Mesendoderm (in vitro differentiated cells): ENCODE measurements around the gene PYGB.

Experiments
- DNase-seq: peaks from one replicate; pipeline ENCODE4 v3.0.0; 2013
- H2AK5ac ChIP-seq: 2 replicates; pipeline ENCODE4 v1.6.1; 2013; ENCODE audit warnings: low read length, inconsistent platforms
- H2BK120ac ChIP-seq: 2 replicates; pipeline ENCODE4 v1.6.1; 2013; ENCODE audit warnings: low read depth, mild to moderate bottlenecking, low read length, moderate library complexity, mixed read lengths
- H2BK15ac ChIP-seq: replicated peaks from 2 replicates; pipeline ENCODE4 v1.6.1; 2013; ENCODE audit warnings: low read depth, mild to moderate bottlenecking, moderate library complexity
- H2BK5ac ChIP-seq: 2 replicates; pipeline ENCODE4 v1.6.1; 2013; ENCODE audit warnings: low read length, inconsistent platforms
- H3K18ac ChIP-seq: 2 replicates; pipeline ENCODE4 v1.6.1; 2013; ENCODE audit warnings: mild to moderate bottlenecking, low read length, mixed read lengths
- H3K23ac ChIP-seq: one replicate; pipeline ENCODE4 v1.6.1; 2013; ENCODE audit warnings: low read length
- H3K27ac ChIP-seq: 2 replicates; pipeline ENCODE4 v1.5.1; 2013; ENCODE audit warnings: low read depth, mild to moderate bottlenecking, inconsistent platforms, low read length, moderate library complexity
- H3K27me3 ChIP-seq: 2 replicates; pipeline ENCODE4 v1.6.1; 2013; ENCODE audit warnings: low read length, control low read depth, mild to moderate bottlenecking, inconsistent platforms; ENCODE audit not compliant: insufficient read depth, poor library complexity
- H3K36me3 ChIP-seq: 2 replicates; pipeline ENCODE4 v1.6.1; 2013; ENCODE audit warnings: low read length, inconsistent platforms; ENCODE audit not compliant: control insufficient read depth, insufficient read depth
- H3K4ac ChIP-seq: one replicate; pipeline ENCODE4 v1.6.1; 2013; ENCODE audit warnings: low read depth, mild to moderate bottlenecking, low read length, moderate library complexity
- H3K4me1 ChIP-seq: 2 replicates; pipeline ENCODE4 v1.6.1; 2013; ENCODE audit warnings: low read depth, low read length, inconsistent platforms; ENCODE audit not compliant: control insufficient read depth
- H3K4me2 ChIP-seq: 2 replicates; pipeline ENCODE4 v1.6.1; 2013; ENCODE audit warnings: low read length
- H3K4me3 ChIP-seq: 2 replicates; pipeline ENCODE4 v1.5.1; 2013; ENCODE audit warnings: mild to moderate bottlenecking, low read length
- H3K56ac ChIP-seq: one replicate; pipeline ENCODE4 v1.6.1; 2013; ENCODE audit warnings: low read length
- H3K79me1 ChIP-seq: 2 replicates; pipeline ENCODE4 v1.6.1; 2013; ENCODE audit warnings: low read length, inconsistent platforms
- H3K79me2 ChIP-seq: 2 replicates; pipeline ENCODE4 v1.6.1; 2013; ENCODE audit warnings: mild to moderate bottlenecking, low read length; ENCODE audit not compliant: control insufficient read depth, insufficient read depth
- H3K9ac ChIP-seq: 2 replicates; pipeline ENCODE4 v1.6.1; 2013; ENCODE audit warnings: low read length, inconsistent platforms
- H4K5ac ChIP-seq: one replicate; pipeline ENCODE4 v1.6.1; 2013; ENCODE audit warnings: low read length
- H4K8ac ChIP-seq: one replicate; pipeline ENCODE4 v1.6.1; 2013; ENCODE audit warnings: low read depth, mild to moderate bottlenecking, control low read depth, low read length, moderate library complexity
- WGBS: extraction: QIAGEN DNeasy Blood & Tissue Kit; methylation state at CpG from one replicate; pipeline ENCODE4 v1.1.7; 2013; ENCODE audit warnings: low lambda C conversion rate, missing lambda C conversion rate; ENCODE audit not compliant: insufficient coverage; ENCODE audit errors: extremely low coverage; 5-methylcytosine and 5-hydroxymethylcytosine counted together

PYGB gene

DNA sequence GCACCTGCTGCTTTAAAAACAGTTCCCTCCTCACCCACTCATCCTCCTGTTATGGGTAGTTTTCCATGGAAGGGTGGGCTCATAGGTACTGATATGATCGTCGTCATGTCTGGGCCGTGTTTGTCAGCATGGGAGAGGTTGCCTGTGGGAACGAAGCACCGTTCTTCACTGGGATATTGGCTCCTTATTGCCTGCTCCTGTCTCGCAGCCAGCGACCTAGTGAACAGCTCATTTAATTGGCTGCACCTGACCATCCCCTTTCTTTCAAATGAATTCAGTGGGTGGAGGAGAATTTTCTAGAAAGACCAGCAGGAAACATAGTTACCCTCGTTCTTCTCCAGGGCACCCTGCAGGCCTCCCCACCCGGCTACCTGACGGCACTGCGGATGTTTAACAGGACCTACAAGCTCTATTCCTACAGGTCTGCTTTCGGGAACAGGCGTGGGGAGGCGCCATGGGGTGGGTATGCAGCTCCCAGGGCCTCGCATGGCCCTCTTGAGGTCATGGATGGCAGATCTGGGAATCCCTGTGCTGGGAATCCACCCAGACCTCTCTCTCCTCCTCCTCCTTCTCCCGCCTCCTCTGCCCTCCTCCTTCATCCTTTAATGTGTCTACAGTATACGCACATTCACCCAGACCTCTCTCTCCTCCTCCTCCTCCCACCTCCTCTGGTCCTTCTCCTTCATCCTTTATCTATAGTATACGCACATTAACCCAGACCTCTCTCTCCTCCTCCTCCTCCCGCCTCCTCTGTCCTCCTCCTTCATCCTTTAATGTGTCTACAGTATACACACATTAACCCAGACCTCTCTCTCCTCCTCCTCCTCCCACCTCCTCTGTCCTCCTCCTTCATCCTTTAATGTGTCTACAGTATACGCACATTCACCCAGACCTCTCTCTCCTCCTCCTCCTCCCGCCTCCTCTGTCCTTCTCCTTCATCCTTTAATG lies 30.4 kb upstream of the PYGB start:
- H3K18ac ChIP-seq, result no peak overlapping the region
- no peak overlapping the region for H4K8ac ChIP-seq
- H3K56ac ChIP-seq, result no peak overlapping the region
- no peak overlapping the region for H2BK120ac ChIP-seq
- WGBS, result no CpG with 5 or more reads among the region's 21 CpGs
- H3K4me1 ChIP-seq, result no peaks in the 10 kb centered on the region
- H2BK5ac ChIP-seq, result no peak overlapping the region
- no peak overlapping the region for H3K4me2 ChIP-seq
- no peak overlapping the region for H2BK15ac ChIP-seq
- no peak overlapping the region for H4K5ac ChIP-seq
- no peak overlapping the region for H3K4ac ChIP-seq
- H3K36me3 ChIP-seq, result no peaks in the 10 kb centered on the region
- H3K79me2 ChIP-seq, result no peaks in the 10 kb centered on the region
- no peak overlapping the region for H2AK5ac ChIP-seq
- no peak for DNase-seq
- H3K79me1 ChIP-seq, result no peaks in the 10 kb centered on the region
- no peak overlapping the region for H3K4me3 ChIP-seq
- no peak overlapping the region for H3K27ac ChIP-seq
- no peak overlapping the region for H3K9ac ChIP-seq
- H3K23ac ChIP-seq, result no peak overlapping the region
- no peaks in the 10 kb centered on the region for H3K27me3 ChIP-seq

DNA sequence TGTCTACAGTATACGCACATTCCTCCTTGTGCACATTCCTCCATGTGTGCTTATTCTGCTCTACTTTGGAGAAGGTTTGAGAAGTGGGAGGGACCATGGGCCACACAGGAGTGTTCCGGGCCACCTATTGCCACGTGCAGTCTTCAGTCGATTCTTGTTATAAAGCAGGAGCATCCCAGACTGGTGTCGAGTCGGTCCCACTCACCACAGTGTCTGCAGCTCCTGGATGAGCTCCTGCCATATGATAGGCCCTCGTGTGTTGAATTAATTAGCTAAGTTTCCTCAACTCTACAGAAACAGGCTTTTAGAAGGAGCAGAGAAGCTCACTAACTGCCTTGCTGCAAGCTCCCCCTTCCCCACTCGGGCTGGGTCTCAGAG lies 29.8 kb upstream of the PYGB start:
- Histone ChIP-seq H3K4me1 (peaks cover 2% of the 10 kb centered on the region), H4K5ac (no peak overlapping the region), H2BK15ac (no peak overlapping the region), H3K18ac (no peak overlapping the region), H3K36me3 (no peaks in the 10 kb centered on the region), H2AK5ac (no peak overlapping the region), H3K9ac (no peak overlapping the region), H3K4me3 (no peak overlapping the region), H3K27me3 (no peaks in the 10 kb centered on the region), H3K27ac (no peak overlapping the region), H2BK5ac (no peak overlapping the region), H3K23ac (no peak overlapping the region), H3K79me2 (no peaks in the 10 kb centered on the region), H3K4me2 (no peak overlapping the region), H3K56ac (no peak overlapping the region), H4K8ac (no peak overlapping the region), H2BK120ac (no peak overlapping the region), H3K79me1 (no peaks in the 10 kb centered on the region), H3K4ac (no peak overlapping the region)
- WGBS, result no CpG with 5 or more reads among the region's 8 CpGs
- DNase-seq, result no peak

DNA sequence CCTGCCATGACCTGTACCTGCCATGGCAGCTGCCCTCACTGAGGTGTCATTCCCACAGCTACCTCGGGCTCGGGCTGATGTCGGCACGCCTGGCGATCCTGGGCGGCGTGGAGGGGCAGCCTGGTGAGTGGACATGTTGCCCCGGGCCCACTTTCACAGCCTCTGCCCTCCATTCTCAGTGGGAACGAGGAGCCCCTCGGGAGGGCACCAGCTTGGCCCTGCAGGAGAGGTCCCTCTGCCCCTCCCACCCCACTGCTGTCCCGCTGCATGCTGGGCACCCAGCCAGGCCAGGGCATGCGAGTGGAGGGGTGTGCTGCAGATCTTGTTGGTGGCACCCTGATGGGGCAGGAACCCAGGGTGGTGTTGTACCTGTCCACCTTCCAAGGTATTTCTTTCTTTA lies 29.4 kb upstream of the PYGB start:
- no peak overlapping the region for H3K9ac ChIP-seq
- no peak overlapping the region for H3K23ac ChIP-seq
- WGBS, result no CpG with 5 or more reads among the region's 12 CpGs
- H3K4me2 ChIP-seq, result no peak overlapping the region
- H3K79me1 ChIP-seq, result no peaks in the 10 kb centered on the region
- H3K27me3 ChIP-seq, result no peaks in the 10 kb centered on the region
- no peak overlapping the region for H4K5ac ChIP-seq
- no peak overlapping the region for H3K4ac ChIP-seq
- peaks cover 4% of the 10 kb centered on the region for H3K4me1 ChIP-seq
- H3K18ac ChIP-seq, result no peak overlapping the region
- H2BK15ac ChIP-seq, result no peak overlapping the region
- no peak overlapping the region for H2BK5ac ChIP-seq
- DNase-seq, result no peak
- no peaks in the 10 kb centered on the region for H3K36me3 ChIP-seq
- H3K79me2 ChIP-seq, result no peaks in the 10 kb centered on the region
- no peak overlapping the region for H3K27ac ChIP-seq
- H4K8ac ChIP-seq, result no peak overlapping the region
- no peak overlapping the region for H2BK120ac ChIP-seq
- no peak overlapping the region for H3K56ac ChIP-seq
- H3K4me3 ChIP-seq, result no peak overlapping the region
- H2AK5ac ChIP-seq, result no peak overlapping the region

GRCh38 chr20:25219365-25219764 lies 28.5 kb upstream of the PYGB start:
- Histone ChIP-seq H2BK120ac (no peak overlapping the region), H3K23ac (no peak overlapping the region), H3K27me3 (no peaks in the 10 kb centered on the region), H3K56ac (no peak overlapping the region), H3K9ac (no peak overlapping the region), H3K4me3 (no peak overlapping the region), H3K79me2 (no peaks in the 10 kb centered on the region), H3K36me3 (no peaks in the 10 kb centered on the region), H4K8ac (no peak overlapping the region), H3K4ac (no peak overlapping the region), H3K18ac (no peak overlapping the region), H2AK5ac (no peak overlapping the region), H4K5ac (no peak overlapping the region), H2BK5ac (no peak overlapping the region), H3K79me1 (no peaks in the 10 kb centered on the region), H2BK15ac (no peak overlapping the region), H3K4me2 (no peak overlapping the region), H3K4me1 (peaks cover 4% of the 10 kb centered on the region), H3K27ac (no peak overlapping the region)
- DNase-seq, result no peak
- no CpG with 5 or more reads among the region's 7 CpGs for WGBS

DNA sequence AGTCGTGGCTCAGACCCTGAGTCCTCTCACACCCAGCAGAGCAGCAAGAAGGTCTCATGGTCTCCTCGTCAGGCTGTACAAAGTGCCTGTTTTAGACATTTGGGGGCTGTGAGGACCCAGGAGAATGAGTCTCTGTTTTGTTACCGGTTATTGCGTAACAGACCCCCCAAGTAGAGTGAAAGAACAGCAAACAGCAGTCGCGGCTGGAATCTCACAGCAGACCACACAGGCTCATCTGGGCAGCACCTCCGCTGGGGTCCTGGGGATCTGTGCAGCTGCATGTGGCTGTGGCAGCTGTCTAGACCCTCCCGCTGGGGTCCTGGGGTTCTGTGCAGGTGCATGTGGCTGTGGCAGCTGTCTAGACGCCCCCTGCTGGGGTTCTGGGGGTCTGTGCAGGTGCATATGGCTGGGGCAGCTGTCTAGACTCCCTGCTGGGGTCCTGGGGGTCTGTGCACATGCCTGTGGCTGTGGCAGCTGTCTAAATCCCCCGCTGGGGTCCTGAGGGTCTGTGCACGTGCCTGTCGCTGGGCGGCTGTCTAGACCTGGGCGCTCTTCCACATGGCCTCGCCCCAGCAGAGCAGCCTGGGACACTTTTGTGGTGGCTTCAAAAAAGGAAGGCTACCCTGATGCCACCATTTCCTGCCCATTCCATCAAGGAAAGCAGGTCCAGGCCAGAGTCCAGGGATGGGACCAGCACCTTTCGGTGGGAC lies 27.7 kb upstream of the PYGB start:
- Histone ChIP-seq H3K56ac (no peak overlapping the region), H3K4ac (no peak overlapping the region), H2BK15ac (no peak overlapping the region), H2AK5ac (no peak overlapping the region), H2BK120ac (no peak overlapping the region), H2BK5ac (no peak overlapping the region), H3K79me1 (no peaks in the 10 kb centered on the region), H3K4me2 (no peak overlapping the region), H3K27me3 (no peaks in the 10 kb centered on the region), H3K4me1 (peaks cover 4% of the 10 kb centered on the region), H3K27ac (no peak overlapping the region), H3K79me2 (no peaks in the 10 kb centered on the region), H3K4me3 (no peak overlapping the region), H4K5ac (no peak overlapping the region), H4K8ac (no peak overlapping the region), H3K18ac (no peak overlapping the region), H3K9ac (no peak overlapping the region), H3K36me3 (no peaks in the 10 kb centered on the region), H3K23ac (no peak overlapping the region)
- no CpG with 5 or more reads among the region's 16 CpGs for WGBS
- DNase-seq, result no peak
